ENCODE results near the gene RABL6.

GRCh38 chr9:136786451-136786850, 21.3 kb upstream of the RABL6 start:
- TF ChIP-seq RARB (CRISPR knock-in tag; IDR thresholded peaks at IDR 0.05) (no peak), ZFP3 (CRISPR knock-in tag; IDR thresholded peaks at IDR 0.05) (no peak), CREB5 (CRISPR knock-in tag; IDR thresholded peaks at IDR 0.05; ENCODE audit: low read depth) (no peak), ESRRG (CRISPR knock-in tag; IDR thresholded peaks at IDR 0.05) (no peak), TSHZ2 (CRISPR knock-in tag; IDR thresholded peaks at IDR 0.05) (no peak), ZC3H10 (CRISPR knock-in tag; IDR thresholded peaks at IDR 0.05) (no peak), PATZ1 (CRISPR knock-in tag; IDR thresholded peaks at IDR 0.05; ENCODE audit: borderline replicate concordance) (no peak), SNAI2 (CRISPR knock-in tag; IDR thresholded peaks at IDR 0.05) (no peak)

Measured in SK-N-SH treated with all-trans-retinoic acid at 6 μM for 48 hours (cell line).